ENCODE data around the gene COL6A2. TPM values are rescaled to one million over a fixed set of nuclear protein-coding genes. Genes with fewer than 3 reads are reported as not detected.

COL6A2 gene
- total and polyA plus RNA-seq, 2 donors (not counting 1 experiment from before 2014, with no cell fraction given) = 1.2 to 2.1 TPM

GRCh38 chr21:46091631-46092025 lies 6.3 kb upstream of the COL6A2 start:
- Histone ChIP-seq H4K20me1 (ENCODE audit: control insufficient read depth, insufficient read depth, low read length, poor library complexity, severe bottlenecking) (no peaks in the 10 kb centered on the region), H3K9me3 (ENCODE audit: control extremely low read depth in 1 of 3, control insufficient read depth in 2 of 3, insufficient read depth in 1 of 3, low read length in 2 of 3) (peaks cover 0 to 8% (median 8%) of the 10 kb centered on the region in 3 donors), H3K27ac (ENCODE audit: low read length in 2 of 2) (no peak overlapping the region), H3K9ac (ENCODE audit: low read length) (no peak overlapping the region), H3K4me1 (ENCODE audit: control insufficient read depth in 2 of 2, insufficient read depth in 2 of 2, low read length in 2 of 2) (no peaks in the 10 kb centered on the region), H3K36me3 (replicated peaks in 1 of 2; ENCODE audit: control extremely low read depth in 1 of 2, control insufficient read depth in 1 of 2, extremely low read depth in 1 of 2, insufficient read depth in 2 of 2, low read length in 1 of 2) (no peaks in the 10 kb centered on the region), H2AFZ (ENCODE audit: insufficient read depth, low read depth, low read length, poor library complexity, severe bottlenecking) (no peak overlapping the region), H3K27me3 (replicated peaks in 1 of 4; ENCODE audit: control extremely low read depth in 1 of 4, control insufficient read depth in 3 of 4, insufficient read depth in 4 of 4, low read length in 3 of 4) (no peaks in the 10 kb centered on the region), H3K4me3 (ENCODE audit: control extremely low read depth in 1 of 5, extremely low read depth in 1 of 5, insufficient read depth in 1 of 5, low read depth in 2 of 5, low read length in 4 of 5) (no peak overlapping the region), H3K79me2 (ENCODE audit: control insufficient read depth, insufficient read depth, low read length) (no peaks in the 10 kb centered on the region), H3K4me2 (replicated peaks; ENCODE audit: low read depth, low read length, poor library complexity, severe bottlenecking) (no peak overlapping the region)
- intact Hi-C loops (cut with micrococcal nuclease) = no loop called here
- POLR2A ChIA-PET = no interaction called here
- ATAC-seq (ENCODE audit: low read depth) = no peak
- Mint-ChIP-seq H3K27me3 (peaks cover 7% of the 10 kb centered on the region), H3K4me3 (no peak overlapping the region), H3K27ac (no peak overlapping the region), H3K4me1 (no peaks in the 10 kb centered on the region), H3K9me3 (ENCODE audit: insufficient read depth) (peaks cover 14% of the 10 kb centered on the region)
- WGBS (ENCODE audit: insufficient coverage) = 97% methylated on average over 3 of the region's 8 CpGs
- CTCF ChIA-PET = no interaction called here
- no peak for DNase-seq
- no peak for TF ChIP-seq CTCF (IDR thresholded peaks at IDR 0.05)
- TF ChIP-seq EZH2 (IDR thresholded peaks at IDR 0.05; ENCODE audit: borderline replicate concordance, insufficient read depth, low read depth, low read length, poor library complexity, severe bottlenecking) = no peak

GRCh38 chr21:46092026-46092764 lies 5.7 kb upstream of the COL6A2 start:
- Mint-ChIP-seq H3K4me1 (peaks cover 3% of the 10 kb centered on the region), H3K9me3 (ENCODE audit: insufficient read depth) (peaks cover 11% of the 10 kb centered on the region), H3K27ac (no peak overlapping the region), H3K4me3 (no peak overlapping the region), H3K27me3 (peaks cover 13% of the 10 kb centered on the region)
- POLR2A ChIA-PET = no interaction called here
- H3K9me3 ChIP-seq (ENCODE audit: control extremely low read depth in 1 of 3, control insufficient read depth in 2 of 3, insufficient read depth in 1 of 3, low read length in 2 of 3) = peaks cover 0 to 8% (median 3%) of the 10 kb centered on the region in 3 donors
- no peak for DNase-seq
- no peak for ATAC-seq (ENCODE audit: low read depth)
- no peaks in the 10 kb centered on the region for H3K36me3 ChIP-seq (replicated peaks in 1 of 2; ENCODE audit: control extremely low read depth in 1 of 2, control insufficient read depth in 1 of 2, extremely low read depth in 1 of 2, insufficient read depth in 2 of 2, low read length in 1 of 2)
- no peaks in the 10 kb centered on the region for H3K4me1 ChIP-seq (ENCODE audit: control insufficient read depth in 2 of 2, insufficient read depth in 2 of 2, low read length in 2 of 2)
- H2AFZ ChIP-seq (ENCODE audit: insufficient read depth, low read depth, low read length, poor library complexity, severe bottlenecking) = no peak overlapping the region
- no peak overlapping the region for H3K4me3 ChIP-seq (ENCODE audit: control extremely low read depth in 1 of 5, extremely low read depth in 1 of 5, insufficient read depth in 1 of 5, low read depth in 2 of 5, low read length in 4 of 5)
- H3K4me2 ChIP-seq (replicated peaks; ENCODE audit: low read depth, low read length, poor library complexity, severe bottlenecking) = no peak overlapping the region
- TF ChIP-seq CTCF (IDR thresholded peaks at IDR 0.05) (no peak), EZH2 (IDR thresholded peaks at IDR 0.05; ENCODE audit: borderline replicate concordance, insufficient read depth, low read depth, low read length, poor library complexity, severe bottlenecking) (no peak)
- intact Hi-C loops (cut with micrococcal nuclease) = no loop called here
- no peaks in the 10 kb centered on the region for H4K20me1 ChIP-seq (ENCODE audit: control insufficient read depth, insufficient read depth, low read length, poor library complexity, severe bottlenecking)
- CTCF ChIA-PET = no interaction called here
- H3K27ac ChIP-seq (ENCODE audit: low read length in 2 of 2) = no peak overlapping the region
- WGBS (ENCODE audit: insufficient coverage) = 92% methylated on average over 13 of the region's 23 CpGs
- peaks cover 0 to under 1% (median 0%) of the 10 kb centered on the region in 4 experiments for H3K27me3 ChIP-seq (replicated peaks in 1 of 4; ENCODE audit: control extremely low read depth in 1 of 4, control insufficient read depth in 3 of 4, insufficient read depth in 4 of 4, low read length in 3 of 4)
- no peak overlapping the region for H3K9ac ChIP-seq (ENCODE audit: low read length)
- H3K79me2 ChIP-seq (ENCODE audit: control insufficient read depth, insufficient read depth, low read length) = no peaks in the 10 kb centered on the region

Data from B cell (primary cell).